Mammary epithelial cell (primary cell): Measurements from ENCODE around the gene SCAP.
A peak's percentile ranks its signal among the peaks of the same experiment; 100 is the strongest.

Source experiments
- EZH2 ChIP-seq: IDR thresholded peaks from 2 replicates; pipeline ENCODE4 v1.6.1; 2012; ENCODE audit warnings: low read length, inconsistent platforms, borderline replicate concordance
- TF ChIP-seq, protein P1 (sequence below), 2 donors: IDR thresholded peaks in 1 of 2; conservative IDR thresholded peaks in 1 of 2; 2 replicates each; pipeline ENCODE4 v1.5.1; 2011 to 2012; ENCODE audit warnings: inconsistent platforms in 2 of 2, low read length in 2 of 2, mild to moderate bottlenecking in 2 of 2, control low read depth in 1 of 2, low read depth in 1 of 2; ENCODE audit not compliant: insufficient read depth in 1 of 2; ENCODE audit errors: extremely low read depth in 1 of 2

DNA sequence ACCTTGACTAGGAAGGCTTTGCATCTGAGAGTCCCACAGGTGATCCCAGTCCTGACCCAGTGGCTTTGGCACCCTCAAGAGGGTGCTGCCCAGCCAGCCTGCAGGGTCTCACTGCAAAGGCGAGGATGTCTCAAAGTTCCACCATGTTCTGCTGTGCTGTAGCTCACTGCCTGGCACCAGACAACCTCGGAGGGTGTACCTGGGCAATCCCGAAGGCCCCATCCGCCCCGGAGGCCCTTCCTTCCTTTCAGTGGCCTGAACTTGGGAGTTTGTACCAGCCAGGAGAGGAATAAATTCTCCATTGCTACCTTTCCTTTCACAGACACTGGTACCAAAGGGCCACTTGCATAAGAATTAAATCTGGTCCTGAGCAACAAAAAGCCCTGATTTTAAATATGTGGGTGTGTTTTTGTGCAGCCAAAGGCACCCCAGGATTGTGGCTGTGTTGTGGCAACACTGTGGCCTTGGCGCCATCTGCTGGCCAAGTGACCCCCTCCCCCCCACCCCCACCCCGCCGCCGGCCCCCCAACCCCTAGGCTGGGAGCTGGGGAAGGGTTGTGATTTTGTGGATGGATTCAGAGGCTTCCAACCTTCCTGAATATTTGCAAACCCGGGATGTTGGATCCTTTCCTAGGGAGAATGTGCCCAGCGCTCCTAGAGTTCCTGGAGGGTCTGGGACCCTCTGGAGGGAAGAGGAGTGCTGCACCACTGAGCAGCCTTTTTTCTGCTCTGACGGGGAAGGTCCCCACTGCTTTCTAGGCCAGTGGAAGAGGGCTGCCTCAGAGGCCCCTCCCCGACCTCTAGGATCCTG, 104.6 kb downstream of the SCAP start:
- TF ChIP-seq, protein P1, sequence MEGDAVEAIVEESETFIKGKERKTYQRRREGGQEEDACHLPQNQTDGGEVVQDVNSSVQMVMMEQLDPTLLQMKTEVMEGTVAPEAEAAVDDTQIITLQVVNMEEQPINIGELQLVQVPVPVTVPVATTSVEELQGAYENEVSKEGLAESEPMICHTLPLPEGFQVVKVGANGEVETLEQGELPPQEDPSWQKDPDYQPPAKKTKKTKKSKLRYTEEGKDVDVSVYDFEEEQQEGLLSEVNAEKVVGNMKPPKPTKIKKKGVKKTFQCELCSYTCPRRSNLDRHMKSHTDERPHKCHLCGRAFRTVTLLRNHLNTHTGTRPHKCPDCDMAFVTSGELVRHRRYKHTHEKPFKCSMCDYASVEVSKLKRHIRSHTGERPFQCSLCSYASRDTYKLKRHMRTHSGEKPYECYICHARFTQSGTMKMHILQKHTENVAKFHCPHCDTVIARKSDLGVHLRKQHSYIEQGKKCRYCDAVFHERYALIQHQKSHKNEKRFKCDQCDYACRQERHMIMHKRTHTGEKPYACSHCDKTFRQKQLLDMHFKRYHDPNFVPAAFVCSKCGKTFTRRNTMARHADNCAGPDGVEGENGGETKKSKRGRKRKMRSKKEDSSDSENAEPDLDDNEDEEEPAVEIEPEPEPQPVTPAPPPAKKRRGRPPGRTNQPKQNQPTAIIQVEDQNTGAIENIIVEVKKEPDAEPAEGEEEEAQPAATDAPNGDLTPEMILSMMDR (conservative IDR thresholded peaks at IDR 0.05 in 1 of 2, IDR thresholded peaks at IDR 0.05 in 1 of 2; ENCODE audit: extremely low read depth in 1 of 2, insufficient read depth in 1 of 2, low read depth in 1 of 2, low read length in 2 of 2) = peak in 1 of 2 donors; percentile 37
- no peak for TF ChIP-seq EZH2
